ENCODE results near the gene FAM118B.

Gene FAM118B

GRCh38 chr11:126193038-126193478, 18.5 kb upstream of the FAM118B start:
- H4K91ac ChIP-seq (ENCODE audit: low read length), result peak overlapping the region; percentile 7
- H3K4me1 ChIP-seq (ENCODE audit: control insufficient read depth, insufficient read depth, low read depth, low read length), result peaks cover 11% of the 10 kb centered on the region
- 92% methylated on average over 16 of the region's 16 CpGs for WGBS
- H2AFZ ChIP-seq (ENCODE audit: low read depth, low read length), result no peak overlapping the region
- no peak overlapping the region for H2BK12ac ChIP-seq (ENCODE audit: low read length in 2 of 2)
- no peak overlapping the region for H2BK15ac ChIP-seq (ENCODE audit: low read depth, poor library complexity, severe bottlenecking)
- H3K4me2 ChIP-seq (ENCODE audit: low read length, poor library complexity, severe bottlenecking), result no peak overlapping the region
- DNase-seq, result no peak
- peaks cover 17% of the 10 kb centered on the region for H3K79me1 ChIP-seq (replicated peaks; ENCODE audit: low read length, poor library complexity, severe bottlenecking)
- H3K4ac ChIP-seq (ENCODE audit: low read depth in 1 of 2, low read length in 2 of 2), result no peak overlapping the region
- peaks cover 40 to 53% of the 10 kb centered on the region in 2 experiments for H3K36me3 ChIP-seq (ENCODE audit: control insufficient read depth in 1 of 2, insufficient read depth in 2 of 2, low read depth in 1 of 2, low read length in 2 of 2)
- peak overlapping the region; percentile 58 for H3K9ac ChIP-seq (ENCODE audit: low read length)
- H3K14ac ChIP-seq (ENCODE audit: low read length in 2 of 2), result no peak overlapping the region
- no peak overlapping the region for H2BK120ac ChIP-seq (ENCODE audit: low read depth, low read length)
- H4K8ac ChIP-seq (ENCODE audit: low read length), result no peak overlapping the region
- H3K4me3 ChIP-seq (ENCODE audit: insufficient read depth in 1 of 2, low read depth in 1 of 2, low read length in 2 of 2), result no peak overlapping the region
- H3K27ac ChIP-seq (ENCODE audit: low read length, poor library complexity, severe bottlenecking), result no peak overlapping the region
- no peak overlapping the region for H2BK5ac ChIP-seq (ENCODE audit: low read depth, low read length, poor library complexity, severe bottlenecking)
- peaks cover 5% of the 10 kb centered on the region for H3K9me3 ChIP-seq (ENCODE audit: control insufficient read depth, low read length)
- no peak overlapping the region for H3K18ac ChIP-seq (ENCODE audit: low read depth in 1 of 2, low read length in 2 of 2)
- H3K27me3 ChIP-seq (ENCODE audit: control insufficient read depth in 1 of 2, insufficient read depth in 1 of 2, low read length in 2 of 2), result no peaks in the 10 kb centered on the region
- H2AK5ac ChIP-seq (ENCODE audit: low read length, severe bottlenecking), result no peak overlapping the region
- no peak overlapping the region for H3K23ac ChIP-seq (ENCODE audit: low read length in 2 of 2)

- Histone ChIP-seq H2AK5ac (ENCODE audit: low read length, severe bottlenecking) (no peak overlapping the region), H3K4me2 (ENCODE audit: low read length, poor library complexity, severe bottlenecking) (no peak overlapping the region), H3K27me3 (ENCODE audit: control insufficient read depth in 1 of 2, insufficient read depth in 1 of 2, low read length in 2 of 2) (no peaks in the 10 kb centered on the region), H2BK15ac (ENCODE audit: low read depth, poor library complexity, severe bottlenecking) (no peak overlapping the region), H3K4ac (ENCODE audit: low read depth in 1 of 2, low read length in 2 of 2) (no peak overlapping the region), H4K91ac (ENCODE audit: low read length) (no peak overlapping the region), H2AFZ (ENCODE audit: low read depth, low read length) (no peak overlapping the region), H3K4me1 (ENCODE audit: control insufficient read depth, insufficient read depth, low read depth, low read length) (peaks cover 16% of the 10 kb centered on the region), H3K27ac (ENCODE audit: low read length, poor library complexity, severe bottlenecking) (no peak overlapping the region), H3K4me3 (ENCODE audit: insufficient read depth in 1 of 2, low read depth in 1 of 2, low read length in 2 of 2) (no peak overlapping the region), H3K36me3 (ENCODE audit: control insufficient read depth in 1 of 2, insufficient read depth in 2 of 2, low read depth in 1 of 2, low read length in 2 of 2) (peaks cover 42 to 48% of the 10 kb centered on the region in 2 experiments), H3K18ac (ENCODE audit: low read depth in 1 of 2, low read length in 2 of 2) (no peak overlapping the region), H3K9ac (ENCODE audit: low read length) (peak overlapping the region; percentile 55), H3K9me3 (ENCODE audit: control insufficient read depth, low read length) (peaks cover 5% of the 10 kb centered on the region), H2BK5ac (ENCODE audit: low read depth, low read length, poor library complexity, severe bottlenecking) (no peak overlapping the region), H3K14ac (ENCODE audit: low read length in 2 of 2) (no peak overlapping the region), H2BK120ac (ENCODE audit: low read depth, low read length) (no peak overlapping the region), H2BK12ac (ENCODE audit: low read length in 2 of 2) (no peak overlapping the region), H3K23ac (ENCODE audit: low read length in 2 of 2) (no peak overlapping the region), H4K8ac (ENCODE audit: low read length) (no peak overlapping the region), H3K79me1 (replicated peaks; ENCODE audit: low read length, poor library complexity, severe bottlenecking) (peaks cover 17% of the 10 kb centered on the region)
- DNase-seq, result peak; percentile 51
- WGBS, result 75% methylated on average over 7 of the region's 9 CpGs
Measured at GRCh38 chr11:126194121-126194543, 17.4 kb upstream of the FAM118B start.

- Histone ChIP-seq H4K8ac (ENCODE audit: low read length) (no peak overlapping the region), H3K4me1 (ENCODE audit: control insufficient read depth, insufficient read depth, low read depth, low read length) (peaks cover 18% of the 10 kb centered on the region), H3K79me1 (replicated peaks; ENCODE audit: low read length, poor library complexity, severe bottlenecking) (peaks cover 22% of the 10 kb centered on the region), H2AK5ac (ENCODE audit: low read length, severe bottlenecking) (no peak overlapping the region), H3K14ac (ENCODE audit: low read length in 2 of 2) (no peak overlapping the region), H3K4ac (ENCODE audit: low read depth in 1 of 2, low read length in 2 of 2) (no peak overlapping the region), H3K18ac (ENCODE audit: low read depth in 1 of 2, low read length in 2 of 2) (no peak overlapping the region), H2BK5ac (ENCODE audit: low read depth, low read length, poor library complexity, severe bottlenecking) (no peak overlapping the region), H3K36me3 (ENCODE audit: control insufficient read depth in 1 of 2, insufficient read depth in 2 of 2, low read depth in 1 of 2, low read length in 2 of 2) (peaks cover 40 to 56% of the 10 kb centered on the region in 2 experiments), H3K9me3 (ENCODE audit: control insufficient read depth, low read length) (peaks cover 5% of the 10 kb centered on the region), H3K23ac (ENCODE audit: low read length in 2 of 2) (no peak overlapping the region), H2BK15ac (ENCODE audit: low read depth, poor library complexity, severe bottlenecking) (no peak overlapping the region), H3K27me3 (ENCODE audit: control insufficient read depth in 1 of 2, insufficient read depth in 1 of 2, low read length in 2 of 2) (no peaks in the 10 kb centered on the region), H2BK12ac (ENCODE audit: low read length in 2 of 2) (no peak overlapping the region), H2AFZ (ENCODE audit: low read depth, low read length) (no peak overlapping the region), H3K27ac (ENCODE audit: low read length, poor library complexity, severe bottlenecking) (no peak overlapping the region), H3K4me2 (ENCODE audit: low read length, poor library complexity, severe bottlenecking) (no peak overlapping the region), H2BK120ac (ENCODE audit: low read depth, low read length) (no peak overlapping the region), H3K4me3 (ENCODE audit: insufficient read depth in 1 of 2, low read depth in 1 of 2, low read length in 2 of 2) (no peak overlapping the region), H3K9ac (ENCODE audit: low read length) (no peak overlapping the region), H4K91ac (ENCODE audit: low read length) (no peak overlapping the region)
- no peak for DNase-seq
- 100% methylated on average over 2 of the region's 3 CpGs for WGBS
Measured at GRCh38 chr11:126195119-126195518, 16.5 kb upstream of the FAM118B start.

GRCh38 chr11:126197277-126197939, 14.2 kb upstream of the FAM118B start:
- Histone ChIP-seq H3K79me1 (replicated peaks; ENCODE audit: low read length, poor library complexity, severe bottlenecking) (peaks cover 34% of the 10 kb centered on the region), H2AK5ac (ENCODE audit: low read length, severe bottlenecking) (peak overlapping the region; percentile 87), H3K4me3 (ENCODE audit: insufficient read depth in 1 of 2, low read depth in 1 of 2, low read length in 2 of 2) (no peak overlapping the region), H3K4me2 (ENCODE audit: low read length, poor library complexity, severe bottlenecking) (peak overlapping the region; percentile 10), H3K4ac (ENCODE audit: low read depth in 1 of 2, low read length in 2 of 2) (no peak overlapping the region), H3K36me3 (ENCODE audit: control insufficient read depth in 1 of 2, insufficient read depth in 2 of 2, low read depth in 1 of 2, low read length in 2 of 2) (peaks cover 37 to 67% of the 10 kb centered on the region in 2 experiments), H3K9ac (ENCODE audit: low read length) (no peak overlapping the region), H4K8ac (ENCODE audit: low read length) (no peak overlapping the region), H3K14ac (ENCODE audit: low read length in 2 of 2) (no peak overlapping the region), H4K91ac (ENCODE audit: low read length) (no peak overlapping the region), H3K27me3 (ENCODE audit: control insufficient read depth in 1 of 2, insufficient read depth in 1 of 2, low read length in 2 of 2) (no peaks in the 10 kb centered on the region), H2BK5ac (ENCODE audit: low read depth, low read length, poor library complexity, severe bottlenecking) (no peak overlapping the region), H3K23ac (ENCODE audit: low read length in 2 of 2) (no peak overlapping the region), H2AFZ (ENCODE audit: low read depth, low read length) (no peak overlapping the region), H3K18ac (ENCODE audit: low read depth in 1 of 2, low read length in 2 of 2) (no peak overlapping the region), H2BK120ac (ENCODE audit: low read depth, low read length) (no peak overlapping the region), H2BK15ac (ENCODE audit: low read depth, poor library complexity, severe bottlenecking) (no peak overlapping the region), H2BK12ac (ENCODE audit: low read length in 2 of 2) (no peak overlapping the region), H3K9me3 (ENCODE audit: control insufficient read depth, low read length) (peaks cover 5% of the 10 kb centered on the region), H3K4me1 (ENCODE audit: control insufficient read depth, insufficient read depth, low read depth, low read length) (peaks cover 18% of the 10 kb centered on the region), H3K27ac (ENCODE audit: low read length, poor library complexity, severe bottlenecking) (peak overlapping the region; percentile 95)
- 68% methylated on average over 5 of the region's 7 CpGs for WGBS
- DNase-seq, result peak; percentile 54
